Measurements from ENCODE around the gene INKA2.

DNA sequence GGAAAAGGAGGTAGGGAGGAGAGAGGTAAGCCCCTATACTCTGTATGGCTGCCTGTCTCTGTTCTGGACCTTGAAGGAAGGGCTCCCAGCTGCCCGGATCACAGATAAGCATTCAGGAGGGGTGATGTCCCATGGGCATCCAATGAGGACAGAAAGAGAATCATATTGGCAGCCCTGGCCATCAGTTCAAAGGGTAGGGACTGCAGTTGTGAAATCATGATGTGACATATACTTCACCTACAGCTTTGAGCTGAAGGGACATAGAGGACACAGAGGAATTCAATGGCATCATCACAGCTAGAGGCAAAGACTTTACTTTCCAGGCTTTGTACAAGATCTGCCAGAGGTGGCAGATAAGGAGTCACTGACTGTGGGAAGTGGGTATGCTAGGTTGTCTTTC, 38.1 kb upstream of the INKA2 start:
- TF ChIP-seq, protein P1, sequence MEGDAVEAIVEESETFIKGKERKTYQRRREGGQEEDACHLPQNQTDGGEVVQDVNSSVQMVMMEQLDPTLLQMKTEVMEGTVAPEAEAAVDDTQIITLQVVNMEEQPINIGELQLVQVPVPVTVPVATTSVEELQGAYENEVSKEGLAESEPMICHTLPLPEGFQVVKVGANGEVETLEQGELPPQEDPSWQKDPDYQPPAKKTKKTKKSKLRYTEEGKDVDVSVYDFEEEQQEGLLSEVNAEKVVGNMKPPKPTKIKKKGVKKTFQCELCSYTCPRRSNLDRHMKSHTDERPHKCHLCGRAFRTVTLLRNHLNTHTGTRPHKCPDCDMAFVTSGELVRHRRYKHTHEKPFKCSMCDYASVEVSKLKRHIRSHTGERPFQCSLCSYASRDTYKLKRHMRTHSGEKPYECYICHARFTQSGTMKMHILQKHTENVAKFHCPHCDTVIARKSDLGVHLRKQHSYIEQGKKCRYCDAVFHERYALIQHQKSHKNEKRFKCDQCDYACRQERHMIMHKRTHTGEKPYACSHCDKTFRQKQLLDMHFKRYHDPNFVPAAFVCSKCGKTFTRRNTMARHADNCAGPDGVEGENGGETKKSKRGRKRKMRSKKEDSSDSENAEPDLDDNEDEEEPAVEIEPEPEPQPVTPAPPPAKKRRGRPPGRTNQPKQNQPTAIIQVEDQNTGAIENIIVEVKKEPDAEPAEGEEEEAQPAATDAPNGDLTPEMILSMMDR (IDR thresholded peaks at IDR 0.05; ENCODE audit: poor library complexity): no peak
- no peak for TF ChIP-seq EZH2phosphoT487 (IDR thresholded peaks at IDR 0.05; ENCODE audit: low read depth, severe bottlenecking, unreplicated experiment)
- TF ChIP-seq EZH2 (IDR thresholded peaks at IDR 0.05; ENCODE audit: borderline replicate concordance): no peak
